GM19240 (cell line): ENCODE measurements around the gene PABPC5.

ENCODE experiments used
- DNase-seq: peaks from one replicate; pipeline ENCODE4 v3.0.0; 2011; ENCODE audit warnings: low spot score; ENCODE audit not compliant: insufficient read length

Gene PABPC5

DNA sequence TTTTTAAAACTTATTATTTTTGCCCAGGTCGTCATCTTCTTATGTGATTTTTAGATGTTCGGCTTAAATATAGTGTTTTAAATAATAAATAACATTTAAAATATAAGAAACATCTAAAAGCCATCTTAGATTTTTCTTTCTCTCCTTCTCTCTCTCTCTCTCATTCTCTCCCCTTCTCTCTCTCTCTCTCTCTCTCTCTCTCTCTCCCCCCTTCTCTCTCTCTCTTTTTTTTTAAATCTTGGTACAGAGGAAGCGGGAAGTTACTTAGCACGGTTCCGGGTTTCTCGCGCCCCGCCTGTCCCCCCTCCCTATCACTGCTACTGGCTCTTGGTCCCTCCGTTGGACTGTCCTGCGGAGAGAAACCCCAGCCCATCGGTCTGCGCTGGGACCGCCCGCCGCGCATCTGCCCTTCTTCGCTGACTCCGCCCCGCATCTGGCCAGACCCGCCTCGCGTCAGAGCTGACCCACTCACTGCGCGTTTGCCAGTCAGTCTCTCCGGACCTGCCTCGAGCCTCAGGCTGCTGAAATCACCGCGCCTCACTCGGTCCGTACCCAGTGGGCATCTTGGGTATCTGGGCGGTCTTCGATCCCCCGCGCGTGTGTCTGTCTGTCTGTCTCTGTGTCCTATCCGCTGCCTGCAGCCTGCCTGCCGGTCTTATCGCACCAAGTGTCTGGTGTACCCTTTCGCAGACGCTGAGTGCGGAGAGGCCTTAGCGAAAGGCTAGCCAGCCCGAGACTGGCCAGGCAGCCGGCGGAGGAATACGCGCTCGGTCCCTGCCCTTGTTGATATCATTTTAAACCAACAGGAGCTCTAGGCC, at the start of gene PABPC5:
PABPC5 (plus strand) TSS at position 489 of the 818 bp plus-strand sequence. CDS start 739 bp downstream, outside the sequence.
- DNase-seq: no peak

DNA sequence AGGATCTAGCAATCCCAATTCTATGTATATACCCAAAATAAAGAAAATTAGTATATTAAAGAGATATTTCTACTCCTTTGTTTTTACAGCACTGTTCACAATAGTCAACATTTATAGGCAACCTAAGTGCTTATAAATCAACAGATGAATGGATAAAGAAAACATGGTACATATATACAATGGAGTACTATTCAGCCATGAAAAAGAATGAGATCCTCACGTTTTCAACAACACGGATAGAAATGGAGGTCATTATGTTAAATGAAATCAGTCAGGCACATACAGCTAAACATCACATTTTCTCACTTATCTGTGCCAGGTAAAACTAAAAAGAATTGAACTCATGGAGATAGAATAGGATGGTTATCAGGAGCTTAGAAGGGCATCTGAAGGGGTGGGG, 45.6 kb upstream of the PABPC5 start:
- DNase-seq: no peak

DNA sequence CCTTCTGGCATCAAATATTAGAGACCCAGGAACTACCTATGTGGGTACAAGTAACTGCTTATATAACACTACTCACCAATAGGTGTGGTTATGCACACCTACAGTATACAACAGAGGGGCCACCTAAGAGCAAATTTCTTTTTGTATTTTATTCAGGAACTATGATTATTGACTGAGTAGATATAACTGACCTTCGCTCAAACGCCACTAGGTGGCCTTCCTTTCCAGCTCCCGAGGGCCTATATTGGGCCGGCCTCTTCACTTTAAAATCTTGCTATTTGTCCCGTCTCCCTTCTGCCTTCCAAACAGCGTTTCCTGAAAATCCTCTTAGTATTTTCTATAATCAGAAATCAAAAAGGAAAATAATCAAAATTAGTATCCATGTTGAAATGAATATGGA, 19.9 kb upstream of the PABPC5 start:
- DNase-seq: peak; percentile 0

DNA sequence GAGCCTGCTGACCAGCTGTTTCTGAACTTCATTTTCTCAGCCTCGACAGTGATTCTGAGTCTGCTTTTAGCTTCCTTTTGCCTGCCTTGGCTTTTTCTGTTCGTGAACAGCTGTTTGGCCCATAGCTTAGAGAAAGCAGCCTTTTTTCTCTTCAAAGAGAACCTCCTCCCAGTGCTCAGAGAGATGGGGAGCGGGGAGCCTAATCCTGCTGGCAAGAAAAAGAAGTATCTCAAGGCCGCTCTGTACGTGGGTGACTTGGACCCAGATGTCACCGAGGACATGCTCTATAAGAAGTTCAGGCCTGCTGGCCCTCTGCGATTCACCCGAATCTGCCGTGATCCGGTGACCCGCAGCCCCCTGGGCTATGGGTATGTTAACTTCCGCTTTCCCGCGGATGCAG, 756 bp downstream of the PABPC5 start:
- no peak for DNase-seq
